ENCODE measurements around the gene SLC1A2. TPM values are rescaled to one million over a fixed set of nuclear protein-coding genes. Genes with fewer than 3 reads are reported as not detected.

Gene SLC1A2
- total RNA-seq, 1 donor from 2014 or later = 1.9 TPM

GRCh38 chr11:35347173-35347878, 72.0 kb downstream of the SLC1A2 start:
- no peaks in the 10 kb centered on the region for H3K27me3 Mint-ChIP-seq (ENCODE audit: low read depth)
- H3K4me3 Mint-ChIP-seq = no peak overlapping the region
- DNase-seq (ENCODE audit: low spot score in 2 of 2, unreplicated experiment in 2 of 2) = no peak
- H3K27ac Mint-ChIP-seq = no peak overlapping the region
- TF ChIP-seq, protein P1, sequence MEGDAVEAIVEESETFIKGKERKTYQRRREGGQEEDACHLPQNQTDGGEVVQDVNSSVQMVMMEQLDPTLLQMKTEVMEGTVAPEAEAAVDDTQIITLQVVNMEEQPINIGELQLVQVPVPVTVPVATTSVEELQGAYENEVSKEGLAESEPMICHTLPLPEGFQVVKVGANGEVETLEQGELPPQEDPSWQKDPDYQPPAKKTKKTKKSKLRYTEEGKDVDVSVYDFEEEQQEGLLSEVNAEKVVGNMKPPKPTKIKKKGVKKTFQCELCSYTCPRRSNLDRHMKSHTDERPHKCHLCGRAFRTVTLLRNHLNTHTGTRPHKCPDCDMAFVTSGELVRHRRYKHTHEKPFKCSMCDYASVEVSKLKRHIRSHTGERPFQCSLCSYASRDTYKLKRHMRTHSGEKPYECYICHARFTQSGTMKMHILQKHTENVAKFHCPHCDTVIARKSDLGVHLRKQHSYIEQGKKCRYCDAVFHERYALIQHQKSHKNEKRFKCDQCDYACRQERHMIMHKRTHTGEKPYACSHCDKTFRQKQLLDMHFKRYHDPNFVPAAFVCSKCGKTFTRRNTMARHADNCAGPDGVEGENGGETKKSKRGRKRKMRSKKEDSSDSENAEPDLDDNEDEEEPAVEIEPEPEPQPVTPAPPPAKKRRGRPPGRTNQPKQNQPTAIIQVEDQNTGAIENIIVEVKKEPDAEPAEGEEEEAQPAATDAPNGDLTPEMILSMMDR (IDR thresholded peaks at IDR 0.05; ENCODE audit: unreplicated experiment) = no peak
- H3K9me3 Mint-ChIP-seq = no peaks in the 10 kb centered on the region
- no peaks in the 10 kb centered on the region for H3K36me3 Mint-ChIP-seq
- H3K4me1 Mint-ChIP-seq = peaks cover 5% of the 10 kb centered on the region

DNA sequence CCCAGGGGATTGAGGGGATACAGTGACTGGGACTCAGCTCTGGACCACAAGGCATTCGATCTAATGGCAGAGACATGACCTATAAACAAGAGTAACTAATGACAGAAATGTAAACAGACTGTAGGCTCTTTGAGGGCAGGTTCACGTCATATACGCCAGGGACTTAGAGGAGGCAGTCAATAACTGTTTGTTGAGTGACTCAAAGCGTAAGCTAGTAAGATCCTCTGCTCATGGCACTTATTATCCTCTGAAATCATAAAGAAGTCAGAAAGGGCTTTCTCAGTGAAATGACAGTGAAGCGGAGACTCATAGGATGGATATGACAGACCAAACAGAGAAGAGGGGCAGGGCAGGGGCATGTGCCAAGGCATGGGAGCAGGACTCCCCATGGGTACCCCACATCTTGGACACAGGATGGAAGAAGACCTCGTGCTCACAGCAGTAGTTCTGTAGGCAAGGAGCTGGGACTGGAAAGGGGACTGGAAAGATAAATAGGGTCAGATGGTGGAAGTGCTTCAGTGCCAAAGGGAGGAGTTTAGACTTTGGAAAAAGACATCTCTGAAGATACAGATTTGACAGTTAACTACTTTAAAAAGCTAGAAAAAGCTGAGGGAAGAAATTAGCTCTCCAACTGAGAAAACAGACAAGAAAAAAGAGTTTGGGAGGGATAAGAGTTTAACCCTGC, 72.7 kb downstream of the SLC1A2 start:
- no peak overlapping the region for H3K27ac Mint-ChIP-seq
- no peak for DNase-seq (ENCODE audit: low spot score in 2 of 2, unreplicated experiment in 2 of 2)
- no peak overlapping the region for H3K4me3 Mint-ChIP-seq
- H3K27me3 Mint-ChIP-seq (ENCODE audit: low read depth) = no peaks in the 10 kb centered on the region
- no peaks in the 10 kb centered on the region for H3K36me3 Mint-ChIP-seq
- TF ChIP-seq, protein P1 (IDR thresholded peaks at IDR 0.05; ENCODE audit: unreplicated experiment) = no peak
- H3K9me3 Mint-ChIP-seq = no peaks in the 10 kb centered on the region
- peaks cover 5% of the 10 kb centered on the region for H3K4me1 Mint-ChIP-seq

- Mint-ChIP-seq H3K27ac (no peak overlapping the region), H3K9me3 (no peaks in the 10 kb centered on the region), H3K27me3 (ENCODE audit: low read depth) (no peaks in the 10 kb centered on the region), H3K36me3 (no peaks in the 10 kb centered on the region), H3K4me1 (peaks cover 5% of the 10 kb centered on the region), H3K4me3 (no peak overlapping the region)
- no peak for DNase-seq (ENCODE audit: low spot score in 2 of 2, unreplicated experiment in 2 of 2)
- TF ChIP-seq, protein P1 (IDR thresholded peaks at IDR 0.05; ENCODE audit: unreplicated experiment) = no peak
Observed at GRCh38 chr11:35344681-35345574, 74.4 kb downstream of the SLC1A2 start.

- no peak overlapping the region for H3K27ac Mint-ChIP-seq
- TF ChIP-seq, protein P1 (IDR thresholded peaks at IDR 0.05; ENCODE audit: unreplicated experiment) = no peak
- no peaks in the 10 kb centered on the region for H3K9me3 Mint-ChIP-seq
- peaks cover 5% of the 10 kb centered on the region for H3K4me1 Mint-ChIP-seq
- H3K4me3 Mint-ChIP-seq = no peak overlapping the region
- H3K36me3 Mint-ChIP-seq = no peaks in the 10 kb centered on the region
- no peaks in the 10 kb centered on the region for H3K27me3 Mint-ChIP-seq (ENCODE audit: low read depth)
- DNase-seq (ENCODE audit: low spot score in 2 of 2, unreplicated experiment in 2 of 2) = no peak
Observed at GRCh38 chr11:35343033-35343598, 76.2 kb downstream of the SLC1A2 start.

DNA sequence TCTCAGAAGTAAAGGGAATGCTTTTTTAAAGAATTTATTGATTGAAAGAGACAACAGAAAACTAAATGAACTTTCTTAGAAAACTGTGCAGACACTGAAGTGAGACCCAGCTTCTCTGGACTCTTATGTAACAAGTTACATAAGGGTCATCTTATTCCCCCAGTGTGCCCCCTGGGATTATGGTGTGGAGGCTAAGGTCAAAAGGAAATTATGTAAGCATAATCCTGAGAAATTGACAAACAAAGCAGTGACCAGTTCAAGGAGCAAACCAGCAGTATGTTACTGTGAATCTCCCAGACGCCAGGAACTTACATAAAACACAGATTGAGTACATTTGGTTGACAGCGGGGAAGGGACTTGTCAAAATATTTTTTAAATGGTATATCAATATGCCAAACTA, 78.6 kb downstream of the SLC1A2 start:
- H3K9me3 Mint-ChIP-seq = peaks cover 5% of the 10 kb centered on the region
- H3K4me1 Mint-ChIP-seq = no peaks in the 10 kb centered on the region
- DNase-seq (ENCODE audit: low spot score in 2 of 2, unreplicated experiment in 2 of 2) = no peak
- TF ChIP-seq, protein P1 (IDR thresholded peaks at IDR 0.05; ENCODE audit: unreplicated experiment) = no peak
- H3K27ac Mint-ChIP-seq = no peak overlapping the region
- H3K27me3 Mint-ChIP-seq (ENCODE audit: low read depth) = no peaks in the 10 kb centered on the region
- no peaks in the 10 kb centered on the region for H3K36me3 Mint-ChIP-seq
- no peak overlapping the region for H3K4me3 Mint-ChIP-seq

All from mesothelial cell of epicardium (in vitro differentiated cells).